Measurements from ENCODE around the gene MEST. TPM values are rescaled to one million over a fixed set of nuclear protein-coding genes. Genes with fewer than 3 reads are reported as not detected.

Gene MEST
- total RNA-seq, 1 experiment from 2014 or later, result 112 TPM

GRCh38 chr7:130476297-130477150, 15.4 kb upstream of the MEST start:
- no peak overlapping the region for H4K5ac ChIP-seq (ENCODE audit: insufficient read length, low read depth, low read length)
- no peak overlapping the region for H2AFZ ChIP-seq (ENCODE audit: low read length)
- no peak overlapping the region for H2AK5ac ChIP-seq (ENCODE audit: insufficient read length, low read length)
- no peak overlapping the region for H2BK20ac ChIP-seq (ENCODE audit: low read depth, low read length, poor library complexity, severe bottlenecking)
- no peaks in the 10 kb centered on the region for H3K79me2 ChIP-seq (ENCODE audit: insufficient read depth, low read length)
- H3K56ac ChIP-seq (ENCODE audit: insufficient read length, low read depth, low read length), result no peak overlapping the region
- no peaks in the 10 kb centered on the region for H3K79me1 ChIP-seq (ENCODE audit: insufficient read depth, low read depth, low read length, poor library complexity, severe bottlenecking)
- H3K23me2 ChIP-seq (ENCODE audit: insufficient read length, low read depth, low read length, poor library complexity, severe bottlenecking), result no peaks in the 10 kb centered on the region
- H4K20me1 ChIP-seq (ENCODE audit: control insufficient read depth, insufficient read depth, insufficient read length), result no peaks in the 10 kb centered on the region
- no peak overlapping the region for H4K8ac ChIP-seq (replicated peaks; ENCODE audit: insufficient read length, low read depth, low read length)
- no peak overlapping the region for H2BK5ac ChIP-seq (ENCODE audit: insufficient read length, low read length)
- no peak overlapping the region for H4K91ac ChIP-seq (ENCODE audit: insufficient read length, low read depth, low read length)
- H2BK120ac ChIP-seq (ENCODE audit: low read depth, low read length, poor library complexity, severe bottlenecking), result no peak overlapping the region
- H3T11ph ChIP-seq (ENCODE audit: low read length), result no peak overlapping the region
- H3K4me1 ChIP-seq (ENCODE audit: insufficient read depth, low read length), result no peaks in the 10 kb centered on the region
- no peak overlapping the region for H3K4me3 Mint-ChIP-seq
- H3K9me3 Mint-ChIP-seq, result peaks cover 2 to 5% of the 10 kb centered on the region in 2 experiments; a peak in 3 of 5 replicates
- no peak overlapping the region for H3K4ac ChIP-seq (ENCODE audit: low read depth, low read length)
- DNase-seq, result no peak
- no peak overlapping the region for H2BK12ac ChIP-seq (ENCODE audit: insufficient read length, low read depth, low read length)
- no peak overlapping the region for H3K23ac ChIP-seq (ENCODE audit: insufficient read length, low read depth, low read length)
- no peak overlapping the region for H3K27ac Mint-ChIP-seq
- TF ChIP-seq CTCF (conservative IDR thresholded peaks at IDR 0.05), result no peak
- no peaks in the 10 kb centered on the region for H3K27me3 ChIP-seq (ENCODE audit: insufficient read depth, low read length)
- no peak overlapping the region for H3K9ac ChIP-seq (ENCODE audit: extremely low read depth, insufficient read length, low read length)
- WGBS (ENCODE audit: extremely low coverage, insufficient read length, low lambda C conversion rate), result no CpG with 5 or more reads among the region's 9 CpGs
- H3K4me1 Mint-ChIP-seq, result peaks cover 14 to 17% of the 10 kb centered on the region in 2 experiments
- peaks cover 0 to 2% (median 0%) of the 10 kb centered on the region in 3 experiments; a peak in 1 of 7 replicates for H3K36me3 Mint-ChIP-seq (ENCODE audit: insufficient read depth in 1 of 3, low read depth in 3 of 3)
- H3K14ac ChIP-seq (ENCODE audit: insufficient read depth, low read length), result no peak overlapping the region
- H3K27ac ChIP-seq (ENCODE audit: insufficient read length, low read depth, low read length), result no peak overlapping the region
- no peak overlapping the region for H3K18ac ChIP-seq (ENCODE audit: insufficient read length, low read depth, low read length)
- peaks cover 3% of the 10 kb centered on the region; the same call in 1 of the 2 replicates for H3K27me3 Mint-ChIP-seq (ENCODE audit: low read depth)
- no peak overlapping the region for H2BK15ac ChIP-seq (ENCODE audit: low read depth, low read length)
- H3K9me3 ChIP-seq (ENCODE audit: control insufficient read depth, low read depth, low read length), result no peaks in the 10 kb centered on the region
- no peak overlapping the region for H3K4me2 ChIP-seq (ENCODE audit: insufficient read depth, insufficient read length, low read length)
